IPS-18c (cell line): Measurements from ENCODE around the gene MAP1B.

Experiments used
- H3K4me3 ChIP-seq: 2 replicates; pipeline ENCODE4 v1.7.0; 2013; ENCODE audit warnings: low read depth, mild to moderate bottlenecking, low read length, moderate library complexity; ENCODE audit not compliant: insufficient read depth
- H3K9me3 ChIP-seq: one replicate; pipeline ENCODE4 v1.6.1; 2013; ENCODE audit warnings: mild to moderate bottlenecking, low read length, moderate library complexity; ENCODE audit not compliant: control insufficient read depth, insufficient read depth

Gene MAP1B

GRCh38 chr5:72191404-72191803 is 84.1 kb downstream of the MAP1B start:
- H3K4me3 ChIP-seq: no peak overlapping the region

GRCh38 chr5:72194846-72195245 is 87.6 kb downstream of the MAP1B start:
- H3K4me3 ChIP-seq: no peak overlapping the region

More at GRCh38 chr5:72191404-72191803, 84.1 kb downstream of the MAP1B start:
- peaks cover 9% of the 10 kb centered on the region for H3K9me3 ChIP-seq

GRCh38 chr5:72195581-72195980 is 88.3 kb downstream of the MAP1B start:
- H3K9me3 ChIP-seq: peaks cover 11% of the 10 kb centered on the region
- H3K4me3 ChIP-seq: no peak overlapping the region

More at GRCh38 chr5:72194846-72195245, 87.6 kb downstream of the MAP1B start:
- peaks cover 11% of the 10 kb centered on the region for H3K9me3 ChIP-seq

- Histone ChIP-seq H3K4me3 (no peak overlapping the region), H3K9me3 (peaks cover 11% of the 10 kb centered on the region)
Observed at GRCh38 chr5:72197393-72197792, 90.1 kb downstream of the MAP1B start.

- Histone ChIP-seq H3K4me3 (no peak overlapping the region), H3K9me3 (peaks cover 6% of the 10 kb centered on the region)
Observed at GRCh38 chr5:72199681-72200080, 92.4 kb downstream of the MAP1B start.

GRCh38 chr5:72202331-72202825 is 95.1 kb downstream of the MAP1B start:
- Histone ChIP-seq H3K9me3 (peaks cover 2% of the 10 kb centered on the region), H3K4me3 (no peak overlapping the region)

GRCh38 chr5:72203251-72203845 is 96.1 kb downstream of the MAP1B start:
- Histone ChIP-seq H3K4me3 (no peak overlapping the region), H3K9me3 (peaks cover 2% of the 10 kb centered on the region)

GRCh38 chr5:72204946-72205345 is 97.7 kb downstream of the MAP1B start:
- no peak overlapping the region for H3K4me3 ChIP-seq
- no peaks in the 10 kb centered on the region for H3K9me3 ChIP-seq

GRCh38 chr5:72205431-72206009 is 98.2 kb downstream of the MAP1B start:
- Histone ChIP-seq H3K4me3 (no peak overlapping the region), H3K9me3 (no peaks in the 10 kb centered on the region)

GRCh38 chr5:72206160-72206559 is 98.9 kb downstream of the MAP1B start:
- Histone ChIP-seq H3K9me3 (no peaks in the 10 kb centered on the region), H3K4me3 (no peak overlapping the region)

GRCh38 chr5:72206994-72207393 is 99.7 kb downstream of the MAP1B start:
- Histone ChIP-seq H3K4me3 (no peak overlapping the region), H3K9me3 (no peaks in the 10 kb centered on the region)

GRCh38 chr5:72208324-72208926 is 101.2 kb downstream of the MAP1B start:
- H3K4me3 ChIP-seq: no peak overlapping the region

GRCh38 chr5:72209147-72210115 is 102.2 kb downstream of the MAP1B start:
- no peaks in the 10 kb centered on the region for H3K9me3 ChIP-seq
- no peak overlapping the region for H3K4me3 ChIP-seq

More at GRCh38 chr5:72208324-72208926, 101.2 kb downstream of the MAP1B start:
- no peaks in the 10 kb centered on the region for H3K9me3 ChIP-seq

- H3K4me3 ChIP-seq: no peak overlapping the region
- H3K9me3 ChIP-seq: no peaks in the 10 kb centered on the region
Observed at GRCh38 chr5:72210888-72211678, 103.8 kb downstream of the MAP1B start.

- Histone ChIP-seq H3K9me3 (no peaks in the 10 kb centered on the region), H3K4me3 (no peak overlapping the region)
Observed at GRCh38 chr5:72212171-72212570, 104.9 kb downstream of the MAP1B start.

- no peaks in the 10 kb centered on the region for H3K9me3 ChIP-seq
- no peak overlapping the region for H3K4me3 ChIP-seq
Observed at GRCh38 chr5:72213482-72213881, 106.2 kb downstream of the MAP1B start.

- H3K9me3 ChIP-seq: no peaks in the 10 kb centered on the region
- H3K4me3 ChIP-seq: no peak overlapping the region
Observed at GRCh38 chr5:72214168-72214567, 106.9 kb downstream of the MAP1B start.
